Spleen (tissue), 11 donors: ENCODE measurements around the gene SH3RF3. TPM values are rescaled to one million over a fixed set of nuclear protein-coding genes. Genes with fewer than 3 reads are reported as not detected.
A peak's percentile ranks its signal among the peaks of the same experiment; 100 is the strongest.

ENCODE experiments used
- DNase-seq: peaks from one replicate; pipeline ENCODE4 v3.0.0-alpha.2; 2020
- H3K27ac ChIP-seq, 8 donors: fragments of 200-600 bp; sonication (generic) in 7 of 8; 1 replicate in 4 of 8; 2 replicates in 4 of 8; pipeline versions ENCODE4 v1.5.0 to v1.8.0; 2016 to 2021; ENCODE audit warnings: inconsistent platforms in 4 of 8, mild to moderate bottlenecking in 4 of 8, moderate library complexity in 1 of 8
- H3K27me3 ChIP-seq, 7 donors: fragments of 200-600 bp; sonication (generic) in 6 of 7; replicated peaks in 1 of 7; 1 replicate in 4 of 7; 2 replicates in 3 of 7; pipeline versions ENCODE4 v1.5.0 to v1.8.0; 2016 to 2021; ENCODE audit warnings: inconsistent platforms in 3 of 7, mild to moderate bottlenecking in 1 of 7
- H3K36me3 ChIP-seq, 6 donors: fragments of 200-600 bp; sonication (generic) in 5 of 6; 1 replicate in 4 of 6; 2 replicates in 2 of 6; pipeline versions ENCODE4 v1.5.0 to v1.8.0; 2016 to 2021; ENCODE audit warnings: inconsistent platforms in 2 of 6
- H3K4me1 ChIP-seq, 6 donors: fragments of 200-600 bp; sonication (generic) in 5 of 6; 1 replicate in 3 of 6; 2 replicates in 3 of 6; pipeline versions ENCODE4 v1.5.0 to v1.8.0; 2016 to 2021; ENCODE audit warnings: inconsistent platforms in 3 of 6
- H3K4me3 ChIP-seq, 8 donors: fragments of 200-600 bp; sonication (generic) in 7 of 8; 1 replicate in 4 of 8; 2 replicates in 4 of 8; pipeline versions ENCODE4 v1.5.0 to v1.8.0; 2016 to 2021; ENCODE audit warnings: inconsistent platforms in 4 of 8, mild to moderate bottlenecking in 4 of 8, moderate library complexity in 2 of 8
- H3K9me3 ChIP-seq, 8 donors: fragments of 200-600 bp; sonication (generic) in 7 of 8; 1 replicate in 4 of 8; 2 replicates in 4 of 8; pipeline versions ENCODE4 v1.5.0 to v1.8.0; 2016 to 2021; ENCODE audit warnings: inconsistent platforms in 4 of 8
- CTCF ChIP-seq, 11 experiments: fragments of 200-600 bp in 7 of 11; fragments of 450-650 bp in 4 of 11; sonication (generic) in 4 of 11; IDR thresholded peaks in 8 of 11; conservative IDR thresholded peaks in 3 of 11; 1 replicate in 7 of 11; 2 replicates in 4 of 11; pipeline versions ENCODE4 v1.4.0 to v1.8.0; 2016 to 2021; ENCODE audit warnings: antibody characterized with exemption in 11 of 11, inconsistent platforms in 4 of 11, mild to moderate bottlenecking in 1 of 11
- POLR2A ChIP-seq, 3 donors: fragments of 450-650 bp; IDR thresholded peaks; one replicate each; pipeline ENCODE4 v1.5.1; 2017; ENCODE audit warnings: antibody characterized with exemption in 3 of 3, mild to moderate bottlenecking in 1 of 3
- POLR2AphosphoS5 ChIP-seq, 3 donors: sonication (generic); formaldehyde crosslinking; IDR thresholded peaks; one replicate each; pipeline ENCODE4 v1.5.1; 2017; ENCODE audit warnings: antibody characterized with exemption in 3 of 3
- WGBS, 5 donors: extraction: QIAGEN DNeasy Blood & Tissue Kit in 3 of 5; methylation state at CpG; one replicate each; pipeline versions ENCODE4 v1.1.5 to v1.1.7; 2013 to 2018; 5-methylcytosine and 5-hydroxymethylcytosine counted together
- intact Hi-C: fragments of 100-400 bp; cut with DNase I; formaldehyde crosslinking; loops from one replicate; pipeline ENCODE4 v1.15.0; 2023; ENCODE audit warnings: low total_unique reads
- polyA plus RNA-seq, 3 donors: library from polyadenylated mRNA; stranded (reverse); fragments of 200-250 nt; gene quantifications; one replicate each; pipeline ENCODE4 v1.2.1, GENCODE V29; 2013
- total RNA-seq, 7 donors: library from RNA; depleted of rRNA in 3 of 7; stranded (reverse); fragments of >200 nt in 3 of 7; fragmentation: NEBNext Ultra II Directional in 4 of 7; extraction: Animal tissue kit (Norgen Biotek cat#: 25700) in 4 of 7; gene quantifications; one replicate each; pipeline versions ENCODE4 v1.1.0 to v1.2.1, GENCODE V29; 2016 to 2021
- donor health status: healthy with polysubstance abuse.
- donor health status: DM: no; HTN: no; CAD: no; lungs with moderate emphysema.
- donor health status: DM: no; HTN: no; CAD: no.
- donor health status: Bipolar disorder and iron deficiency.
- donor health status: healthy.
- donor health status: DM: no; HTN: no; CAD: no.
- donor health status: DM: yes; HTN: yes; CAD: no.

SH3RF3 gene
- total and polyA plus RNA-seq, 10 donors: 1.3 to 7.6 (median 4.7) TPM

- peak; percentile 39 for DNase-seq
- Histone ChIP-seq H3K27ac (no peak overlapping the region), H3K27me3 (no peaks in the 10 kb centered on the region), H3K4me1 (no peaks in the 10 kb centered on the region), H3K4me3 (no peak overlapping the region), H3K36me3 (peaks cover 0 to 23% (median 0%) of the 10 kb centered on the region in 6 donors), H3K9me3 (peaks cover 0 to 11% (median 7%) of the 10 kb centered on the region in 8 donors)
- intact Hi-C loops: no loop called here
- TF ChIP-seq POLR2AphosphoS5 (IDR thresholded peaks at IDR 0.05): no peak
- WGBS, 5 donors: 86 to 91% (median 87%) methylated on average over 13 of the region's 13 CpGs
Measured at GRCh38 chr2:109435901-109436598, 307.0 kb downstream of the SH3RF3 start.

- H3K36me3 ChIP-seq: peaks cover 0 to 23% (median 0%) of the 10 kb centered on the region in 6 donors
- TF ChIP-seq POLR2A (IDR thresholded peaks at IDR 0.05): no peak
- TF ChIP-seq CTCF (IDR thresholded peaks at IDR 0.05 in 8 of 11, conservative IDR thresholded peaks at IDR 0.05 in 3 of 11): no peak
- no peak for TF ChIP-seq POLR2AphosphoS5 (IDR thresholded peaks at IDR 0.05)
- DNase-seq: no peak
- H3K9me3 ChIP-seq: peaks cover 0 to 17% (median 13%) of the 10 kb centered on the region in 8 donors
- H3K4me1 ChIP-seq: no peaks in the 10 kb centered on the region
- intact Hi-C loops: no loop called here
- H3K27ac ChIP-seq: no peak overlapping the region
- H3K27me3 ChIP-seq: no peaks in the 10 kb centered on the region
- WGBS, 5 donors: 83 to 96% (median 95%) methylated on average over 13 to 15 of the region's 15 CpGs
- H3K4me3 ChIP-seq: no peak overlapping the region
Measured at GRCh38 chr2:109436610-109437225, 307.7 kb downstream of the SH3RF3 start.

DNA sequence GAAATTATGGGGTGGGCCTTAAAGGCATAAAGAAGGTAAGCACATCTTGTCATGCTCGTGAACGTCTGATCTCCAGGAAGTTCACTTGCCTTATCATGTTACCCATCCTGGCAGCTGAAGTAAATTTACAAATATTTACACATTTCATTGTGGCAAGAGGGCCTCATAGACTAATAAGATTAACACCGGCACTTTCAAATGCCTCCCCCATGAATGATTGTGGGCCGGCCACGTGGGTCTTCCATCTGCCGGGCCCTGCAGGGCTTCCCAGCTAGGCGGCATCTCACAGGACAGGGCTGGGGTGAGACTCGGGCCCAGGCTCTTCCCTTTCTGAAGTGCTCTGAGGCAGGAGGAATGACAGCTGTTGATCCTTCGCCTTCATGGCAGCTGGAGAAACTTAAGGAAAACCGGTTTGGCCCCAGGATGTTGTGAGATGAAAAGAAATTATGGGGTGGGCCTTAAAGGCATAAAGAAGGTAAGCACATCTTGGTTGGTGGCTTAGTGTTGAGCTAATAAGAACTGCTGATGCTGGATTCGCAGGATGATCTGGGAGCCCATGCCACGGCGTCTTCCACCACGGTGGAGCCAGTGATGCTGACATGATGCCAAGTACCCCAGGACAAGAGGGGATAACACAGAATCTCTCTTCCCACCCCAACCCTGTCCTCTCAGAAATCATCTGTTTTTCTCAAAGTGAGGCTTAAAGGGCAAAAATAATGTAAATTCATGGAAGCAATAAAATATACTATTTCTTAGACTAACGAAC is 308.5 kb downstream of the SH3RF3 start:
- 88 to 93% (median 92%) methylated on average over 15 of the region's 15 CpGs for WGBS, 5 donors
- TF ChIP-seq POLR2AphosphoS5 (IDR thresholded peaks at IDR 0.05) (no peak), POLR2A (IDR thresholded peaks at IDR 0.05) (no peak), CTCF (IDR thresholded peaks at IDR 0.05 in 8 of 11, conservative IDR thresholded peaks at IDR 0.05 in 3 of 11) (no peak)
- DNase-seq: no peak
- H3K4me1 ChIP-seq: no peaks in the 10 kb centered on the region
- intact Hi-C loops: no loop called here
- peaks cover 0 to 23% (median 0%) of the 10 kb centered on the region in 6 donors for H3K36me3 ChIP-seq
- H3K9me3 ChIP-seq: peaks cover under 1 to 25% (median 21%) of the 10 kb centered on the region in 8 donors
- no peaks in the 10 kb centered on the region for H3K27me3 ChIP-seq
- H3K27ac ChIP-seq: no peak overlapping the region
- H3K4me3 ChIP-seq: no peak overlapping the region

GRCh38 chr2:109438146-109438545 is 309.1 kb downstream of the SH3RF3 start:
- 82 to 90% (median 87%) methylated on average over 1 of the region's 1 CpG for WGBS, 5 donors
- no peak for DNase-seq
- H3K9me3 ChIP-seq: peaks cover 6 to 32% (median 28%) of the 10 kb centered on the region in 8 donors
- no peak for TF ChIP-seq CTCF (IDR thresholded peaks at IDR 0.05 in 8 of 11, conservative IDR thresholded peaks at IDR 0.05 in 3 of 11)
- TF ChIP-seq POLR2AphosphoS5 (IDR thresholded peaks at IDR 0.05): no peak
- intact Hi-C loops: no loop called here
- no peaks in the 10 kb centered on the region for H3K4me1 ChIP-seq
- H3K36me3 ChIP-seq: peaks cover 0 to 23% (median 0%) of the 10 kb centered on the region in 6 donors
- no peaks in the 10 kb centered on the region for H3K27me3 ChIP-seq
- H3K4me3 ChIP-seq: no peak overlapping the region
- no peak overlapping the region for H3K27ac ChIP-seq
